Activated CD8-positive, alpha-beta memory T cell treated with anti-CD3 and anti-CD28 coated beads, Interleukin-2, amount 50 U/mL, for 1 hour (primary cell): ENCODE results near the gene IGSF8.

Experiments used
- DNase-seq: peaks from one replicate; pipeline ENCODE4 v3.0.0-alpha.2; 2020; ENCODE audit errors: extremely low read depth

The IGSF8 gene

GRCh38 chr1:160089883-160090282 lies 8.5 kb downstream of the IGSF8 start:
- no peak for DNase-seq

- DNase-seq: no peak
These were observed 11.2 kb downstream of the IGSF8 start for GRCh38 chr1:160087118-160087662.

- DNase-seq: no peak
These were observed 11.9 kb downstream of the IGSF8 start for GRCh38 chr1:160086456-160086892.

DNA sequence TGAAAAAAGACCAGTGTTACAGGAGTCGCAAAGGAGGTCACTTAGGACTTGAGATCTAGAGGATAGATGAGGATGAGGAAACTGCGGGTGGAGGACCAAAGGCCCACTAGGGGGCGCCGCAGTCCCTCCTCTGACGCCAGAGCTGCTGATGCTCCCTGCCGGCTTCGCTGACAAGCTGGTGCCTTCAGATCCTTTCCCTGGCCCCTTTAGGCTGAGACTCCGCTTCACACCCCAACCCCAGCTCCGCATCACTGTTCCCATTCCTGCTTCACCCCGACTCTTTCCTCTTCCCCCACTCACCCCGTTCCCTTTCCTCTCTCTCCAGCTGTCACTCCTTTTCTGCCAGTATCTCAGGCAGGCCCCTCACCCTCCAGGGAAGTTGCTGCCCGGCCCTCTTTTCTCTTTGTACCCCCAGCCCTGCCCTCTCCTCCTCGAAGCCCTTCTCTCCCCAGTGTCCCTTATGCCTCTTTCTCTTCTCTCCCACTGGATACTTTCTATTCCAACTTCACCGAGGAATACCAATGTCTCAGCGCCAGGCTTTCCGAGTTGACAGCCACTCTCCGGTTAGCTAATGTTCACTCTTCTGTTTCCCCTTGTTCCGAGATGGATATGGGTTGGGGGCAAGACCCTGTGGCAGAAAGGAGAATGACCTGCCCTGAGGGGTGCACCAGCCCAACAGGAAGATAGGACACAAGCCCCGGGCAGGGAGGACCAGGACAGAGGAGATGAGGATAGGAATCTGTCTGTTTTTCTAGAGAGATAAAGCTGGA lies 12.5 kb downstream of the IGSF8 start:
- DNase-seq: peak; percentile 43

- no peak for DNase-seq
These were observed 13.6 kb downstream of the IGSF8 start for GRCh38 chr1:160084771-160085321.

DNA sequence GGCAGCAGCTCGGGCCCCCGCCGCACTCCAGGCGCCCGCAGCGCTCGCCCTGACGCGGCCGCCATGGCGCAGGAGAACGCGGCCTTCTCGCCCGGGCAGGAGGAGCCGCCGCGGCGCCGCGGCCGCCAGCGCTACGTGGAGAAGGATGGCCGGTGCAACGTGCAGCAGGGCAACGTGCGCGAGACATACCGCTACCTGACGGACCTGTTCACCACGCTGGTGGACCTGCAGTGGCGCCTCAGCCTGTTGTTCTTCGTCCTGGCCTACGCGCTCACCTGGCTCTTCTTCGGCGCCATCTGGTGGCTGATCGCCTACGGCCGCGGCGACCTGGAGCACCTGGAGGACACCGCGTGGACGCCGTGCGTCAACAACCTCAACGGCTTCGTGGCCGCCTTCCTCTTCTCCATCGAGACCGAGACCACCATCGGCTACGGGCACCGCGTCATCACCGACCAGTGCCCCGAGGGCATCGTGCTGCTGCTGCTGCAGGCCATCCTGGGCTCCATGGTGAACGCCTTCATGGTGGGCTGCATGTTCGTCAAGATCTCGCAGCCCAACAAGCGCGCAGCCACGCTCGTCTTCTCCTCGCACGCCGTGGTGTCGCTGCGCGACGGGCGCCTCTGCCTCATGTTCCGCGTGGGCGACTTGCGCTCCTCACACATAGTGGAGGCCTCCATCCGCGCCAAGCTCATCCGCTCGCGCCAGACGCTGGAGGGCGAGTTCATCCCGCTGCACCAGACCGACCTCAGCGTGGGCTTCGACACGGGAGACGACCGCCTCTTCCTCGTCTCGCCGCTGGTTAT lies 14.2 kb downstream of the IGSF8 start:
- DNase-seq: no peak

DNA sequence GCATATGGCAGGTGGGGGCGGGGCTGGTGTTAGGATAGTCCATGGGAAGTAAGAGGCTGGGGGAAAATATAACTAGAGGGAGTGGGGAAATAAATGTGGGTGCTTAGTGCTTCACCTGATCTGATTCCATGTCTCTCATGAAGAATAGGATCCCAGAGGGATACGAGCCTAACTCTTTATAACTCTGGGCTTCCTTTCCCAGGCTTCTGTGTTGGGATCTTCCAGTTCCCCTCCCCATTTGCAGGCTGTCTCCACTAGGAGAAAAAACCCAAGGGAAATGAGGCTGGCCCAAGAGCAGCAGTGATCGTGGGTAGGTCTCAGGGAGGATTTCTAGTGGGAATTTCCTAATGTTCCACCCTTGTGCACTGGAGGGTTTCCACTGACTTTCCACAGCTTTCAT lies 15.5 kb downstream of the IGSF8 start:
- no peak for DNase-seq

- DNase-seq: no peak
These were observed 15.9 kb downstream of the IGSF8 start for GRCh38 chr1:160082487-160082886.

DNA sequence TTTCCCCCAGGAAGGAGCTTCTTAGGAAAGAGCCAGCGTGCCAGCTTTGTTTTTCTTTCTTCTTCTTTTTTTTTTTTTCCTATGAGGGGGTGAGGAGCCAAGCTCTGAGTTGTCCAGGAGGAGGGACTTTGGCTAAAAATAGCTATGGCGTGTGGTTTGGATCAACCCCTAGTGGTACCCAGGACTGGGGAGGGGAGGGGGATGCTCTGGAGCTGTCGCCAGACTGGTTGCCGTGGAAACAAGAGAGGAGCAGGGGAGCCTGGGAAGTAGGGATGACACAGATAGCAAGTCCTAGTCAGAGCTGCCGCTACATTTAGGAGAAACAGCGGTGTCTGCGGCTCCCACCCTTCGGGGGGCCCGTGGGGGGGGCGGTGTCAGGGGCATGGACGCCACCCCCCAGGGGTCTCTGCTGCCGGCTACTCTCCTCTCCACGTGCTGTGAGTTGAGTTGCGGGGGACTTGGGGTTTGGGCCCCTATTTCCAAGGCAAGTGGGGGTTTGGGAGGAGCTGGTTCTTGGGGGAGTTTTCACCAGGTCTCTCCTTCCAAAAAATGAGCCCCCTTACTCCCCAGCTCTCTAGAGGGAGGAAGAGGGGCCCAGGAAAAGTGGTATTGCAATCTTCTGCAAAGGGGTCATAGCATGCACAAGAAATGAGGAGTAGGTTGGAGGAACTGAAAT lies 17.0 kb downstream of the IGSF8 start, which contains the start of gene KCNJ9:
Gene KCNJ9 (plus strand): TSS at position 278 of the 676 bp plus-strand sequence. CDS start 2,493 bp downstream, outside the sequence.
- DNase-seq: no peak

DNA sequence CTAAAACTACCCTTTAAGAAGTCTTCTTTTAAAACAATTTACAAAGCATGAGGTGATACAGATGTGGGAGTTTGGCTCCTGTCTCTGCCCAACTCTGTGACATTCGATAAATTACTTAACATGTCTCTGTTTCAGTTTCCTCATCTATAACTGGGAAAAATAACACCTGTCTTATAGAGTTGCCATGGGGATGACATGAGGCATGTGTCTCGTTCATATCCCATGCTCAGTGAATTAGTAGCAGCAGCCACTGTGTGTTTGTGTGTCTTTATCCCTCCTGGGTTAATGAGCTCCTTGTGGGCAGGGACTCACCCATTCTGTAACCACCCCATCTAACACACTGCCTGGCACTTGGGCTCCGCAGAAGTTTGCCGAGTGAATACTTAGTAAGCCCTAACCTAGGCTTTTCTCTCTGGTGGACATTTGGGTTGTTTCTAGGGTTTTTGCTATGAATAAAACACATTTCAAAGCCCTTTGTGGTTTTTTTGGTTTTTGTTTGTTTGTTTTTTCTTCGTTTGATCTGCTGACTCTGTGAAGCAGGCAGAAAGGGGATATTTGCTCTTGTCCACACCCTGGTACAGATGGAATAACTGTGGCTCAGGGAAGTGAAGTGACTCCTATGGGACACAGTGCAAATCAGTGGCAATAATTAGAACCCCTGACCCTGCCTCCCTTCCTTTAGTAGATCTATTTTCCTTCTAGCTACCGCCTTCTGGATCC lies 17.9 kb downstream of the IGSF8 start:
- DNase-seq: no peak

- DNase-seq: no peak
These were observed 19.0 kb downstream of the IGSF8 start for GRCh38 chr1:160079448-160079847.

DNA sequence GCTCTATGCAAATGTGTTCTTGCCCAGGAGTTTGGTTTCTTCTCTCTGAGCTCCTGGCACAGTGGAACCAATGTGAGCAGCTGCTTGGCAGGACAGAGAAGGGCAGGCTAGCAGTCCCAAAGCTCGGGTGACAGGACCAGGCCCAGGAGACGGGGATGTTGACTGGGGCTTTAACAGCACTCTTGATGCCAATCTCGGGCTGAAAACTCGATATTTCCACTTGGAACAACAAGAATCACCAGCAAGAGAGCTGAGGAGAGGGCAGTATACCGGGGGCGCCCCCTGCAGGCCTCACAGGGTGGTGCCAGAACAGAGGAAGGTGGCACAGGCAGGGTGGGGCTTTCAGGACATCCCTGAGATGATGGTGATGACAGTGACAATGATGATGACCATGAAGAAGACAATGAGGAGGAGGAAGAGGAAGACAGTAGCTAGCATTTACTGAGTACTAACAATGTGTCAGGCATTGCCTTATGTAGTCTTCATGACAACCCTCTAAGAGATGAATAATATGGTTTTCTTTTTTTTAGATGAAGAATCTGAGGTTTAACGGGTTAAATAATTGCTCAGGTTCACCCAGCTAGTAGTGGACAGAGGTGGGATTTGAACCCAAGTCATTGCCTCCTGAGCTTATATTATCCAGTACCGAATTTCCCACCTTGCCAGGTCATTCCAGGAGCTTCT lies 19.8 kb downstream of the IGSF8 start:
- DNase-seq: no peak

DNA sequence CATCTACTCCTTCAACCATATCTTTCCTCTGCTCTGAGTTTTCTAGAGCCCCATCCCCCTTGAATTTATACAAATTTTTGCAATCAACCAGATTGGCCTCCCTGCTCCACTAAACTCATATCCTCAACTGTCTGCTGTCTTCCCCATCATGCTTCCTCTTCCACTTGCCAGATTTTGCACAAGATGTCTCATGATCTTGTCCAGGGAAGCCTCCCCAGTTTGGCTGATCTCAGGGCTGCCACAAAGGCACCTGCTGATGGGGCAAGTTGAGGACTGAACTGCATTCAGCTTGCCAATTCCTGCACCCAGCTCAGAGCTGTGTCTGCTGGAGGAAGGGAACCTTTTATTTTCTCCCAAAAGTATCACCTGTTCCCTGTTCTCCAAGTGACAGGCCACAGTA lies 20.9 kb downstream of the IGSF8 start:
- DNase-seq: no peak

DNA sequence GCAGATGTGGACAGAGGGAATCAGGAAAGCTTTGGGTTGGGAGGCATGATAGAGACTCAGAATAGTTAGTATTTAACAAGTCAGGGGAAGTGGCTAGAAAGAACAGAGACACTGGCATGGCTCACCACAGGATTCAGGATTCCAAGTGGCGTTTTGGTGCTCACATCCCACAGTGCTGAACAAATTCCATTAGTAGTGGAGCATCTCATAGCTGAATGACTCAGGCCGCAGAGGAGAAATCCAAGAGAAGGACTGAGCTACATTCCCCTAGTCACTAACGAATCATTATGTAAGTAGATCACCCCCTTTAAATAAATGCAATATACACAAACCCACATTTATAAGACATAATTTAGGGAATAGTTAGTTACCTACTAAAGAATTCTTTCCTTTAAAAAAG lies 22.1 kb downstream of the IGSF8 start:
- no peak for DNase-seq

- DNase-seq: no peak
These were observed 22.6 kb downstream of the IGSF8 start for GRCh38 chr1:160075836-160076235.

- no peak for DNase-seq
These were observed 23.6 kb downstream of the IGSF8 start for GRCh38 chr1:160074865-160075264.

DNA sequence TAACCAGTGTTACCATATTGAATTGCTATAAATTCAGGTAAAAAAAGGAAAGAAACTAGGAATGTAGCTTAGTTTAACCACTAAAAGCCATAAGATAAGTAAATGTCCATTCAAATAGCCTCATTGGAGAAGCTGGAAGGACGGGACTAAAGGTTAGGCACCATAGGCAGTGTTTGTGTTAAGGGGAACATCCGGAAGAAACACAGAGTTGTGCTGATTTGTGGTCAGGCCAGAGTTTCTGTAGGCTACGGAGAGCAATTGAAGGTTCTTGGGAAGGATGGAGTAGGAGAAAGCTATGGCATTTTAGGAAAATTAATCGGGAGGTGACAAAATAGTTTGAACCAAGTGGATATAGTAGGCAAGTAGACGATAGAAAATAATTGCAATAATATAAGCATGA lies 27.1 kb downstream of the IGSF8 start:
- DNase-seq: no peak

DNA sequence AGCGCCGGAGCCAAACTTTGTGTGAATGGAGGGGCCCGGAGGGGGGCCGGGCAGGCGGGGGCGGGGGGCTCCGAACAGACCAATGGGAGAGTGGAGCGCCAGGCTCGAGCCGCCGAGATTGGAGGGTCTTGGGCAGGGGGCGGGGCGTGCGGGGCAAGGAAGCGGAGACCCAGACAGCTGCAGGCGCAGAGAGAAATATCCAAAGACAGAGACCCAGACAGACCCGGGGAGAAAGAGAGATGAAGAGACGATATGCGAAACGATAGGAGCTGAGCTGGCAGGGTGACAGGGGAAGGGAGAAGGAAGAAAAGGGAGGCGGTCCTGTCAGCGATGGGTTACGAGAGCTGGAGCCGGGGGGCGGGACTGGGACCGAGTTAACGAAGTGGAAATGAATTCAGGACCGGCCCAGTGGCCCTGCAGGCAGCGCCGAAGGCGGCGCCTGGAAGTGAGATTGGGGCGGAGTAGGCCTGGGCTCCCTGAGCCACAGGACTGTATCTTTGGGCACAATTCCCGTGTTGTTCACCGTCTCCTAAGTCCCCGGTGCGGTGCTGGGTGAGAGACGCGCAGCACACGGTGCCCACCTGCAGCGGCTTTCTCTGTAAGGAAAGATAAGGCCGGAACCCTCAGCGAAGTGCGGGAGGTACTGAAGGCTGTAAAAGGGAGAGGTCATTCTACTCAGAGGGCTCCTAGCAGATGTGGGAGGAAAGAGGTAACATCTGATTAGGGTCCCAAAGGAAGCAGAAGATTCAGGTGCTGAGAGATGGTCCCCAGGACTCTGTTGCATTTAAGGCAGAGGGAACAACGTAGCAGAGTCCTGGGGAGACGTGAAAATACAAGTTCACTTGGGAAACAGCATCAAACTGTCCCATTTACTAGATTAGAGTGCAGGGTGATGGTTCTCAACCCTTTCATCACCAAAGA lies 27.9 kb downstream of the IGSF8 start:
- DNase-seq: peak; percentile 53

DNA sequence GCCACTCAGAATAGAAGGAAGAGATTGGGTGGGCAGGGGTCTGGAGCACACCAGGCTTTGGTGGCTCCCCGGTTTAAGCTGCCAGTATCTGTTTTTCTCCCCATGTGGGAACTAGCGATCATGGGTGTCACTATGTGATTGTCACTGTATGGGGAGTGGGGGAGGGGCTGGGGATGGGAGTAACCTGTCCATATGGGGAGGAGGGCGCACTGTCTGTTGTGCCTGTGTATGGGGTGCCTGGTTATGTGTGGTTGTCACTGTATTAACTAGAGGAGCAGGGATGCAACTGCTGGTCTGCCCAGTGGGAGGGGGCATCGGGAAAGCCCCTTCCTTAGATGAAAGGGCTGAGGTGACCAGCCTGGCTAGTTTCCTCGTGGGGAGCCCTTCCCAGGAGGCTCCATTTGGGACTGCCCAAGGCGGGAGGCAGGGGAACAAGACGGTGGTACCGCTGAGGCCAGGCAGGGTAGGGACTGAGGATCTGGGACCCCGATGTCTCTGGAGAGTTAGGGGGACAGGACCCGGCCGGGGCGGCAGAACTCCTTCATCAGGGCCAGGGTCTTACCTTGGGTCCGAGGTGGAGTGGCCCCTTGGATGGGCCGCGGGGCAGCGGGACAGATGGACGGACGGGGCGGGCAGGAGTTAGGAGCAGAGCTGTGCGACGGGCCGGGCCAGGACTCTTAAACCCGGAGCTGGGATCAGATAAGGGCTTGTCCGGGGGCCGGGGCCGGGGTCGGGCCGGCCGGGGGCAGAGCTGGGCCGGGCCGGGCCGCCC lies 28.8 kb downstream of the IGSF8 start, which contains the start of gene KCNJ10:
Gene KCNJ10 (minus strand): TSS at position 701 of the 772 bp plus-strand sequence. CDS start 27,628 bp downstream, outside the sequence.
- DNase-seq: no peak
